ENCODE results near the gene IRAG1. TPM values are rescaled to one million over a fixed set of nuclear protein-coding genes. Genes with fewer than 3 reads are reported as not detected.
"Not testable (repeated sequence)": the region's sequence is repeated elsewhere in the genome, so short reads cannot be mapped to it uniquely, and the experiment has no call there.

Gene IRAG1
- total RNA-seq, 1 donor from 2014 or later: 5.1 TPM

DNA sequence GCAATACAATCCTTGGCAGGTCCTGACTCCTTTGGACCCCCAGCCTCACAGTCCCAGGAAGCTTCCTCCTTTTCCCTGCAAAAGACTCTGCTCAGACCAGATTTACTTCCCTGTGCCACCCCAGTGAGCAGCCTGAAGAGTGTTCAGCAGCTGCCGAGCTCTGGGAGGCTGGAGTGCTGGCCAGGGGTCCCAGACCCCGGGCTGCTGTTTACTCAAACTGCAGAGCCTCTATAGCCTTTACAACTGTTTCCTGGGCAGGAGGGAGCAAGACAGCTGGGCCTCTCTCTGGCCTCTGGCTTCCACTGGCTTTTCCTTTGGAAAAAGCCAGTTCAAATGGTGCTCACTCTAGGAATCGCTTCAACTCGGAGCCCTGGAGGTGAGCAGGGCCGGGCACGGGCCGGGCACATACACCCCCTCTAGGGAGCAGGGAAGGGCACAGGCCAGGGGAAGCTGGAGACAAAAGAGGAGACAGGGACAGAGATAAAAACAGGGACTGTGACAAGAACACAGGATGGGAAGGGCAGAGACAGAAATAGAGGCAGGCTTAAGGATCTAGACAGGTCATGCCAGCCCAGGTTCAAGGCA is 932 bp downstream of the IRAG1 start:
- TF ChIP-seq, protein P1, sequence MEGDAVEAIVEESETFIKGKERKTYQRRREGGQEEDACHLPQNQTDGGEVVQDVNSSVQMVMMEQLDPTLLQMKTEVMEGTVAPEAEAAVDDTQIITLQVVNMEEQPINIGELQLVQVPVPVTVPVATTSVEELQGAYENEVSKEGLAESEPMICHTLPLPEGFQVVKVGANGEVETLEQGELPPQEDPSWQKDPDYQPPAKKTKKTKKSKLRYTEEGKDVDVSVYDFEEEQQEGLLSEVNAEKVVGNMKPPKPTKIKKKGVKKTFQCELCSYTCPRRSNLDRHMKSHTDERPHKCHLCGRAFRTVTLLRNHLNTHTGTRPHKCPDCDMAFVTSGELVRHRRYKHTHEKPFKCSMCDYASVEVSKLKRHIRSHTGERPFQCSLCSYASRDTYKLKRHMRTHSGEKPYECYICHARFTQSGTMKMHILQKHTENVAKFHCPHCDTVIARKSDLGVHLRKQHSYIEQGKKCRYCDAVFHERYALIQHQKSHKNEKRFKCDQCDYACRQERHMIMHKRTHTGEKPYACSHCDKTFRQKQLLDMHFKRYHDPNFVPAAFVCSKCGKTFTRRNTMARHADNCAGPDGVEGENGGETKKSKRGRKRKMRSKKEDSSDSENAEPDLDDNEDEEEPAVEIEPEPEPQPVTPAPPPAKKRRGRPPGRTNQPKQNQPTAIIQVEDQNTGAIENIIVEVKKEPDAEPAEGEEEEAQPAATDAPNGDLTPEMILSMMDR (conservative IDR thresholded peaks at IDR 0.05): no peak
- H3K4me3 Mint-ChIP-seq: no peak overlapping the region
- no peak for DNase-seq (ENCODE audit: extremely low spot score, unreplicated experiment)

DNA sequence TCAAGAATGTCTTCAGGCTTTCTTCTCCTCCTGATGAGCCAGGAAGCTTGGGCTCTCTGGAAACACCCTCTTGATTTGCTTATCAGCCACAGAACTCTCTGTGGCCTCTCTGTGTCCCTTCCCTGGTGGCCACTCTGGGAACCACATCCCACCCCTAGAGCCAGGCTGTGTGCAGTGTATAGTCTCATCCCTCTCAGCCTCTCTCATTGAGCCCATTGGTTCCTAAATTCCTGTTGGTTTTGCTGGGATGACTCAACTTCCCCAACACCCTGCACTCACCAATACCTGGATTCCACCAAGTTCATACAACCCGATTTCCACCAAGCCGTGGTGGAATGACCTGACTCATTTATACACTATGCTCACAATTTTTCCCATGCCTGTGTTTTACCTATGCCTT is 5.2 kb downstream of the IRAG1 start:
- no peak for DNase-seq (ENCODE audit: extremely low spot score, unreplicated experiment)
- Mint-ChIP-seq H3K36me3 (no peaks in the 10 kb centered on the region), H3K27ac (no peak overlapping the region), H3K27me3 (peaks cover 3% of the 10 kb centered on the region), H3K9me3 (no peaks in the 10 kb centered on the region), H3K4me3 (no peak overlapping the region), H3K4me1 (ENCODE audit: unreplicated experiment) (peaks cover 6% of the 10 kb centered on the region)
- TF ChIP-seq, protein P1 (conservative IDR thresholded peaks at IDR 0.05): peak; percentile 57

More for the DNA sequence above, 932 bp downstream of the IRAG1 start:
- peaks cover 7% of the 10 kb centered on the region for H3K27me3 Mint-ChIP-seq
- peaks cover 6% of the 10 kb centered on the region for H3K4me1 Mint-ChIP-seq (ENCODE audit: unreplicated experiment)
- no peaks in the 10 kb centered on the region for H3K36me3 Mint-ChIP-seq
- peak overlapping the region; percentile 72 for H3K27ac Mint-ChIP-seq
- no peaks in the 10 kb centered on the region for H3K9me3 Mint-ChIP-seq

DNA sequence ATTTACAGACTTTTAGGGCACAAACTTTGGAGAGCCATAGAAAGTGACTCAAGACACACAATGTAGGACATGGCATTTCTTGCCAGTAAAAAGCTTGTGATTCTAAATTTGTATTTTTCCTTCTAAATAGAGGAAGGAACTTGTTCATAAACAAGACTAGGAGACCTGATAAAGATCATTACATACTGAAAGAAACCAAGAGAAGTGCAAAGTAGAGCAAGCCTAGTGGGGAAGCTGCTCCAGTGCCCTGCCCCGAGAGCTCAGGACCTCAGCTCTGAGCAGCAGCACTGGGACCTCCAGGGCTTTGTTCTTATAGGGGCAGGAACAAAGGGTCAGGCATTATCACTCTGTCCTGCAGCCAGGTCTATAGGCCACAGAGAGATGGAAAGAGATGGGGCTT is 7.2 kb downstream of the IRAG1 start:
- no peak for DNase-seq (ENCODE audit: extremely low spot score, unreplicated experiment)
- H3K9me3 Mint-ChIP-seq: no peaks in the 10 kb centered on the region

DNA sequence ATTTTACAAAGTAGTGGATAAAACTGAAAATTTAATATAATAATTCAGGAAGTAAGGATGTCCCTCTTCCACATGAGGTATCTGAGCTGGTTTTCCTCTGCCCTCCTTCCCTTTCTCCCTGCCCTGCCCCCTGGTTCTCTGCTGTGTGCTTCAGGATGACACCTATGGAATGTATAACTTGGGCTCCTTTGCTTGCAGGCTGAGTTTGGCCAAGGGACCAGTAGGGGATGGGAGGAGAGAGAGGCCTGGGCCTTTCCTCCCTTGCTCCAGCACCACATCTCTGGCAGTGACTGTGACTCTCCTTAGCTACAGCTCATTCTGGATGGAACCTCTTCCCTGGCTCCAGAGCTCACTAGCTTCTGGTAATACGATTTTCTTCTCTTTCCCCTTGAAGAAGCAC is 10.1 kb downstream of the IRAG1 start:
- Mint-ChIP-seq H3K4me1 (ENCODE audit: unreplicated experiment) (no peaks in the 10 kb centered on the region), H3K27ac (no peak overlapping the region)

More for the DNA sequence above, 7.2 kb downstream of the IRAG1 start:
- Mint-ChIP-seq H3K4me1 (ENCODE audit: unreplicated experiment) (no peaks in the 10 kb centered on the region), H3K27me3 (no peaks in the 10 kb centered on the region), H3K4me3 (no peak overlapping the region), H3K36me3 (no peaks in the 10 kb centered on the region), H3K27ac (no peak overlapping the region)
- TF ChIP-seq, protein P1 (conservative IDR thresholded peaks at IDR 0.05): no peak

DNA sequence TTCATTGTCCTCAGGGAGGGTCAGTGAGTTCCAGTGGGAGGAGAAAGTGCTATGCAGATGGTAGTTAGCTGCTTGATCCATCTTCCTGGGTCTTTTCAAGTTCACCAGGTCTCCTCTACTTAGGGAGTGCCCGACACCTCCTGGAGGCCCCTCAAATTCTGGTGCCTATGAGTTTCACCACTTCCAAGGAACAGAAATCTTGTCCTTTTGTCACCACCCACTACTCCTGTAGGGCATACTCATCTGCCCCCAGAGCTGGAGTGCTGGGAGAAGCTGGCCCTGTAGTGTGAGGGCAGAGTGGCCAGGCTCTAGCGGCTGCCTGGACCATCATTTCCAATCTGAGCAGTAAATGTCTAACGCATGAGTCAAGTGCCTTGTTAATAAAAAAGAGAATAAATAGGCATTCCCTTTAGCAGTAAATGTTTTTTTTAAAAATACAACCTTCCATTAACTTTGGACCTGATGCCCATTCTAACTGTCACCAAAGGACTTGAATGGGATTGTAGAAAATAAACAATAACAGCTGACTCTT is 12.5 kb downstream of the IRAG1 start:
- Mint-ChIP-seq H3K4me1 (ENCODE audit: unreplicated experiment) (no peaks in the 10 kb centered on the region), H3K4me3 (no peak overlapping the region), H3K36me3 (no peaks in the 10 kb centered on the region), H3K27ac (no peak overlapping the region), H3K27me3 (peaks cover 6% of the 10 kb centered on the region), H3K9me3 (peaks cover 4% of the 10 kb centered on the region)
- DNase-seq (ENCODE audit: extremely low spot score, unreplicated experiment): no peak
- TF ChIP-seq, protein P1 (conservative IDR thresholded peaks at IDR 0.05): no peak

More for the DNA sequence above, 10.1 kb downstream of the IRAG1 start:
- no peaks in the 10 kb centered on the region for H3K36me3 Mint-ChIP-seq
- TF ChIP-seq, protein P1 (conservative IDR thresholded peaks at IDR 0.05): no peak
- no peak for DNase-seq (ENCODE audit: extremely low spot score, unreplicated experiment)
- H3K27me3 Mint-ChIP-seq: no peaks in the 10 kb centered on the region
- no peak overlapping the region for H3K4me3 Mint-ChIP-seq
- H3K9me3 Mint-ChIP-seq: no peaks in the 10 kb centered on the region

DNA sequence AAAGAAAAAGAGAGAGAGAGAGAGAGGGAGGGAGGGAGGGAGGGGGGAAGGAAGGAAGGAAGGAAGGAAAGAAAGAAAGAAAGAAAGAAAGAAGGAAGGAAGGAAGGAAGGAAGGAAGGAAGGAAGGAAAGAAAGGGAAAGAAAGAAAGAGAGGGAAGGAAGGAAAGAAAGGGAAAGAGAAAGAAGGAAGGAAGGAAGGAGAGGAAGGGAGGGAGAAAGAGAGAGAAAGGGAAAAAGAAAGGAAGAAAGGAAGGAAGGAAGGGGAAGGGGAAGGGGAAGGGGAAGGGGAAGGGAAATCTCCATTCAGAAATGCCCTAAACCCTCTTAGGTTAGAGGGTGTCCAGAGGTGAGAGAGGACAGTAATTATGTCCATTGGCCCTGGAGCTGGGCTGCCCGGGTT is 13.3 kb downstream of the IRAG1 start:
- not testable (repeated sequence) for H3K9me3 Mint-ChIP-seq; H3K27ac Mint-ChIP-seq; H3K4me3 Mint-ChIP-seq; H3K27me3 Mint-ChIP-seq; H3K4me1 Mint-ChIP-seq (ENCODE audit: unreplicated experiment); DNase-seq (ENCODE audit: extremely low spot score, unreplicated experiment); H3K36me3 Mint-ChIP-seq
